SW480 (cell line): Measurements from ENCODE around the gene POLR3GL.
"Not testable (repeated sequence)": the region's sequence is repeated elsewhere in the genome, so short reads cannot be mapped to it uniquely, and the experiment has no call there.

ENCODE experiments used
- DNase-seq: peaks from one replicate; pipeline ENCODE4 v3.0.0-alpha.2; 2016; ENCODE audit warnings: low spot score

POLR3GL gene

DNA sequence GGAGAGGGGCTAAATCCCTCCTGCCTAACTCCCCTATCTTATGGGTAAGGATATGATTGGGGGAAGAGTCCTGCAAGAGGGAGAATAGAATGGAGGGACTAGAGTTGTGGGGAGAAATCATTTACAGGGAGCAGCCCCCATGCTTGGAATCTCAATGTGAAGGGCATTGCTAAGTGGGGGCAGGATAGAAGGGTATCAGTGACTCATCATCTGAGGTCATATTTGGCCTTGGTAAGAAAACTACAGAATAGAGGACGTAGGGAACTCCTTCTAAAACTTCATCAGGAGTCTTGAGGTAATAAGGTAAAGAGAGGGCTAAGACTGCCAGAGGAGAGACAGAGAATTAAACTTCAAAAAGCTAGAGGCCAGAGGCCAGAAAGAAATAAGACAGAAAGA is 56.6 kb downstream of the POLR3GL start:
- DNase-seq: no peak

DNA sequence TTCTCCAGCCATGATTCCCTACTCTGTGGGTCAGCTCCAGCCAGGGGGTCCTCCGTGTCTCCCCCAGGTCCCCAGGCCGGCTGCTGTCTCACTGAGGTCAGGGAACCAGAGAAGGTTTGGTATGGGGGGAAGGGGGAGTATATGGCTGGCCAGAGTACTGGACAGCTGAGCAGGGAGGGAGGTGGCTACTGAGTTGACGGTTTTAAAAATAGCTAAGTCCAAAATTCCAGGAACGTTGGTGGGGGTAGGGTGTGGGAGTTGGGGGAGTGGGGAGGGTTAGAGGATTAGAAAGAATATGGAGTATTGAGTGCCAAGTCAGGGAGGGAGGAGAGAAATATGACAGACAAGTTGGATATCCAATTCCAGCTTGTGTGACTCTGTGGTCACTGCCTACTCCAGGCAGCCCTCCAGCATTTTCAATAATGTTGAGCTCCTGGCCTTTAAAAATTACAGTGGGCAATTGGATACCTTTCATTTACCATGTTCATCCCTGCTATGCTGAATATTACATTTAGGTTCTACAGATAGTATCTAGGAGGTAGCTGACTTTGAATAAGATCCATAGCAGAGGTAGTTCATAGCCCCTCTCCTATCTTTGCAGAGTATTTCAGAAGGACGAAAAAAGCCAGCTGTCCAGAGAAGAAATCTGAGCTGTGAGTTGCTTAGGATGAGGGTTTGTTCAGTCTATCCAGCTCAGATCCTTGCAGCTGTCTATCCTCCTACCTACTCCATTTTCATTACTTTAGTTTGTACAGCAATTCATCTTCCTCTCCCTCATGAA is 57.3 kb downstream of the POLR3GL start, which contains the start of gene HJV:
Gene HJV (minus strand): TSS at position 114 of the 781 bp plus-strand sequence. CDS start 1,504 bp downstream, outside the sequence.
- no peak for DNase-seq

DNA sequence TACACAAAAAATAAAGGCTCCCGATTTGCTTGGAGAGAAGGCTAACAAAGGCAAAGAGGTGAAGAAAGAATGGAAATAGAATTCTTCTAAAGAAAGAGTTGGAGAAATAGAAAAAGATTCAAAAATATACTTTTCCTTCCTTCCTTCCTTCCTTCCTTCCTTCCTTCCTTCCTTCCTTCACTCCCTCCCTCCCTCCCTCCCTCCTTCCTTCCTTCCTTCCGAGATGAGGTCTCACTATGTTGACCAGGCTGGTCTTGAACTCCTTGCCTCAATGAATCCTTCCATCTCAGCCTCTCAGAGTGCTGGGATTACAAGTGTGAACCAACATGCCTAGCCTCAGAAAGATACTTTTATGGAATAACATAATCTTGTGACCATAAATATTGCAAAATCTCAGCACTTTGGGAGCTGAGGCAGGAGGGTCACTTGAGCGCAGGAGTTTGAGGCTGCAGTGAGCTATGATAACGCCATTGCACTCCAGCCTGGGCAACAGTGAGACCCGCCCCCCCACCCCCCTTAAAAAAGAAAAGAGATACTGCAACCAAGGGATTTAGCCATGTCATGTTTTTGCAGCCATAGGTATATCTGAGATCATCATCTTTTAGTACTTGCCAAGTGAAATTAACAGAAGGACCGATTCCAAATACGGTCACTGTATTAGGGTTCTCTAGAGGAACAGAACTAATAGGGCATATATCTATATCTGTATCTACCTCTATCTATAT is 58.1 kb downstream of the POLR3GL start:
- no peak for DNase-seq

DNA sequence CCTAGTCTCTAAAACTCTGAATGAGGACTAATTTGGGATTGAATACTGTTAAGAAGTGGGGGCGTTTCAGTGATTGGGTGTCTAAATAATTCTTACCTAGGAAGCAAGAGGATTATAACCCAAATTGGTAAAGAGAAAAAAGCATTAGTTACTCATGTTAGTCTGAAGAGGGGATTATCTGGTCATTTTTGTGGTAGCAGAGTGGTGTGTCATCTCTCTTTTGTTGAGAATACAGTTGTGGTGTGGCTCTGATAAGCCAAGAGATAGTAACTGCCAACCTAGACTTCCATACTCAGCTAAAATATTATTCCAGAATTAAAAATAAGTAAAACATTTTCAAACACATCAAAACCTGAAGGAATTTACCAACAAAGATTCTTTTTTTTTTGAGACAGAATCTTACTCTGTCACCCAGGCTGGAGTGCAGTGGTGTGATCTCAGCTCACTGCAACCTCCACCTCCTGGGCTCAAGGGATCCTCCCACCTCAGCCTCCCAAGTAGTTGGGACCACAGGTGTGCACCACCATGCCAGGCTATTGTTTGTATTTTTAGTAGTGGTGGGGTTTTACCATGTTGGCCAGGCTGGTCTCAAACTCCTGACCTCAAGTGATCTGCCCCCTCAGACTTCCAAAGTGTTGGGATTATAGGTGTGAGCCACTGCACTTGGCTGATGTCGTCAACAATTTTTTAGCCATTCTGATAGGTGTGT is 61.5 kb downstream of the POLR3GL start:
- not testable (repeated sequence) for DNase-seq

DNA sequence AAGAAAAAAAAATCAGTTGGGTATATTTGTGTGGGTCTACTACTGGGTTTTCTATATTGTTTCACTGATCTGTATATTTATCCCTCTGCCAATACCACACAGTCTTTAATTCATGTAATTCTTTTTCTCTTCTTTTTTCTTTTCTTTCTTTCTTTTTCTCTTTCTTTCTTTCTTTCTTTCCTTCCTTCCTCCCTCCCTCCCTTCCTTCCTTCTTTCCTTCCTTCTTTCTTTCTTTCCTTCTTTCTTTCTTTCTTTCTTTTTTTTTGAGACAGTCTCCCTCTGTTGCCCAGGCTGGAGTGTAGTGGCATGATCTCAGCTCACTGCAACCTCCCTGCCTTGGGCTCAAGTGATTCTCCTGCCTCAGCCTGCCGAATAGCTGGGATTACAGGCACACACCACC is 62.2 kb downstream of the POLR3GL start:
- not testable (repeated sequence) for DNase-seq
